GM18867 (cell line): ENCODE results near the gene STARD4.

ENCODE experiments used
- ATAC-seq: cut with Tn5 transposase; IDR thresholded peaks from one replicate; pipeline ENCODE4 v1.9.1; 2021; ENCODE audit warnings: mild to moderate bottlenecking, moderate library complexity; ENCODE audit not compliant: unreplicated experiment

STARD4 gene

GRCh38 chr5:111478266-111478665, 34.1 kb downstream of the STARD4 start:
- ATAC-seq: no peak

GRCh38 chr5:111472579-111472978, 39.8 kb downstream of the STARD4 start:
- no peak for ATAC-seq

- no peak for ATAC-seq
Measured at GRCh38 chr5:111472096-111472495, 40.2 kb downstream of the STARD4 start.

GRCh38 chr5:111469903-111470302, 42.4 kb downstream of the STARD4 start:
- no peak for ATAC-seq

GRCh38 chr5:111469293-111469896, 42.9 kb downstream of the STARD4 start:
- no peak for ATAC-seq

- no peak for ATAC-seq
Measured at GRCh38 chr5:111463311-111463710, 49.0 kb downstream of the STARD4 start.

- no peak for ATAC-seq
Measured at GRCh38 chr5:111461934-111462333, 50.4 kb downstream of the STARD4 start.

GRCh38 chr5:111461255-111461671, 51.1 kb downstream of the STARD4 start:
- ATAC-seq: no peak

GRCh38 chr5:111454776-111455175, 57.6 kb downstream of the STARD4 start:
- ATAC-seq: no peak

GRCh38 chr5:111454198-111454622, 58.1 kb downstream of the STARD4 start:
- ATAC-seq: no peak

GRCh38 chr5:111453747-111454146, 58.6 kb downstream of the STARD4 start:
- no peak for ATAC-seq

- no peak for ATAC-seq
Measured at GRCh38 chr5:111453295-111453694, 59.0 kb downstream of the STARD4 start.

GRCh38 chr5:111447822-111448221, 64.5 kb downstream of the STARD4 start:
- ATAC-seq: no peak

- ATAC-seq: no peak
Measured at GRCh38 chr5:111447099-111447498, 65.2 kb downstream of the STARD4 start.
